ENCODE results near the gene FRMPD4. TPM values are rescaled to one million over a fixed set of nuclear protein-coding genes. Genes with fewer than 3 reads are reported as not detected.

The FRMPD4 gene
- total RNA-seq, 2 experiments from 2014 or later: not detected

DNA sequence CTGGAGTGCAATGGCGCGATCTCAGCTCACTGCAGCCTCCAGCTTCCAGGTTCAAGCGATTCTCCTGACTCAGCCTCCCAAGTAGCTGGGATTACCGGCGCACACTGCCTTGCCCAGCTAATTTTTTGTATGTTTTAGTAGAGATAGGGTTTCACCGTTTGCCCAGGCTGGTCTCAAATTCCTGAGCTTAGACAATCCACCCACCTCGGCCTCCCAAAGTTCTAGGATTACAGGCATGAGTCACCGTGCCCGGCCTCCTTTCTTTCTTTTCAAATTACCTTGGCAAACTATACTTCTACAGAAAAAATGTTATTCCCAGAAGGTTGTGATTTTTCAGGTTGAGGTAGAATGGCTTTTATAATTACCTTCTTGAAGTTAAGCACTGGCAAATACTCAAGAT is 331.0 kb downstream of the FRMPD4 start:
- Mint-ChIP-seq H3K4me1 (ENCODE audit: low read depth) (no peaks in the 10 kb centered on the region), H3K36me3 (ENCODE audit: low read depth) (no peaks in the 10 kb centered on the region), H3K9me3 (no peaks in the 10 kb centered on the region), H3K27me3 (no peaks in the 10 kb centered on the region), H3K27ac (no peak overlapping the region), H3K4me3 (no peak overlapping the region)
- DNase-seq (no peak), ATAC-seq (no peak)
- ChIA-PET CTCF (no interaction called here), POLR2A (no interaction called here)
- TF ChIP-seq CTCF (IDR thresholded peaks at IDR 0.05): no peak
- intact Hi-C loops (cut with micrococcal nuclease): no loop called here

GRCh38 chrX:12471061-12471460 is 332.8 kb downstream of the FRMPD4 start:
- no peaks in the 10 kb centered on the region for H3K36me3 Mint-ChIP-seq (ENCODE audit: low read depth)
- no peak overlapping the region for H3K4me3 Mint-ChIP-seq
- H3K9me3 Mint-ChIP-seq: no peaks in the 10 kb centered on the region
- no peak overlapping the region for H3K27ac Mint-ChIP-seq
- ATAC-seq: no peak
- POLR2A ChIA-PET: no interaction called here
- no peaks in the 10 kb centered on the region for H3K27me3 Mint-ChIP-seq
- DNase-seq: no peak
- intact Hi-C loops (cut with micrococcal nuclease): no loop called here
- no peak for TF ChIP-seq CTCF (IDR thresholded peaks at IDR 0.05)
- no peaks in the 10 kb centered on the region for H3K4me1 Mint-ChIP-seq (ENCODE audit: low read depth)
- CTCF ChIA-PET: no interaction called here

DNA sequence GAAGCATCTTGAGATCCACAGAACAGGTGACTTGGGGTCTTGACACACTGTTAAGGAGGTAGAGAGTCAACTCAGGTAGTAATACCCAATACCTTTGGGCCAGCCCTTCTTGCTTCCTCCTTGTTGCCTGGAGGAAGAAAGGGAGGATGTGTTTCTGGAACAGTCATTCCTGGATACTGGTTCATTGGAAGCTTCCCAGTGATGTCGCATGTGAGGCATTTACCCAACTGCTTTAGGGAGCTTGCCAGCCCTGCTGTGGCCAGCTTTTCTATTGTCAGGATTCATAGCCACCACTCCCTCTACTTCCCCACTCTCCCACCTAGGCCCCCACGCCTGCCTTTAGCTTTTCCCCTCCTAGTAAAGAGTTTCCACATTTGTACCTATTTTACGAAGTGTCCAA is 342.7 kb downstream of the FRMPD4 start:
- H3K27ac Mint-ChIP-seq: no peak overlapping the region
- CTCF ChIA-PET: no interaction called here

DNA sequence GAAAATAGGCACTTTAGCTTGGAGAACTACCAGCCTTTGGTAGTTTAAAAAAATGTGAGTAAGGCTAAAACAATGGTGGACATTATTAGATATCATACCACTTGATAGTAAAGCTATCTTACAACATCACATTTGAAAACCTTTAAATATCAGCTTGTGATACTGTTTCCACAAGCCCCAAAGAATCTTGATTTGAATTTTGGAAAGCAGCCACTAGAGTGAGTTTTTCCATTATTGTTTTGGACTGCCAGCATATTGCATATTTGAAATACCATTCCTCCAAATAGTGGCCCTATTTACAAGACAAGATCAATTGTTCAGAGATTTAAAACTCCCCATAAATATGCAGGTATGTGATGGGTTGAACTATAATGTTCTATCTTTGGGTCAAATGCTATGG is 349.9 kb downstream of the FRMPD4 start:
- ATAC-seq (no peak), DNase-seq (no peak)
- no peaks in the 10 kb centered on the region for H3K4me1 Mint-ChIP-seq (ENCODE audit: low read depth)
- ChIA-PET POLR2A (no interaction called here), CTCF (no interaction called here)
- no peak overlapping the region for H3K27ac Mint-ChIP-seq
- intact Hi-C loops (cut with micrococcal nuclease): no loop called here
- no peaks in the 10 kb centered on the region for H3K27me3 Mint-ChIP-seq
- no peaks in the 10 kb centered on the region for H3K9me3 Mint-ChIP-seq
- no peak for TF ChIP-seq CTCF (IDR thresholded peaks at IDR 0.05)
- no peaks in the 10 kb centered on the region for H3K36me3 Mint-ChIP-seq (ENCODE audit: low read depth)
- H3K4me3 Mint-ChIP-seq: no peak overlapping the region

More for the DNA sequence above, 342.7 kb downstream of the FRMPD4 start:
- Mint-ChIP-seq H3K4me3 (no peak overlapping the region), H3K9me3 (no peaks in the 10 kb centered on the region), H3K4me1 (ENCODE audit: low read depth) (no peaks in the 10 kb centered on the region), H3K36me3 (ENCODE audit: low read depth) (no peaks in the 10 kb centered on the region), H3K27me3 (no peaks in the 10 kb centered on the region)
- TF ChIP-seq CTCF (IDR thresholded peaks at IDR 0.05): no peak
- intact Hi-C loops (cut with micrococcal nuclease): no loop called here
- ATAC-seq (no peak), DNase-seq (no peak)
- POLR2A ChIA-PET: no interaction called here

GRCh38 chrX:12488771-12489170 is 350.5 kb downstream of the FRMPD4 start:
- Mint-ChIP-seq H3K4me3 (no peak overlapping the region), H3K27me3 (no peaks in the 10 kb centered on the region), H3K36me3 (ENCODE audit: low read depth) (no peaks in the 10 kb centered on the region), H3K9me3 (no peaks in the 10 kb centered on the region), H3K4me1 (ENCODE audit: low read depth) (no peaks in the 10 kb centered on the region), H3K27ac (no peak overlapping the region)
- intact Hi-C loops (cut with micrococcal nuclease): no loop called here
- POLR2A ChIA-PET: no interaction called here
- ATAC-seq (no peak), DNase-seq (no peak)
- CTCF ChIA-PET: no interaction called here
- no peak for TF ChIP-seq CTCF (IDR thresholded peaks at IDR 0.05)

All from activated CD8-positive, alpha-beta T cell treated with anti-CD3 and anti-CD28 coated beads for 36 hours (primary cell).